ENCODE data around the gene CROCC. TPM values are rescaled to one million over a fixed set of nuclear protein-coding genes. Genes with fewer than 3 reads are reported as not detected.

The CROCC gene
- total RNA-seq, 1 donor from 2014 or later = 15.2 TPM

- Histone ChIP-seq H2AFZ (replicated peaks) (no peak overlapping the region), H3K79me2 (ENCODE audit: low read depth) (peaks cover 19% of the 10 kb centered on the region), H3K27ac (no peak overlapping the region), H3K36me3 (no peaks in the 10 kb centered on the region), H3K4me1 (peaks cover 14% of the 10 kb centered on the region), H3F3A (ENCODE audit: low read depth) (peaks cover 14% of the 10 kb centered on the region), H3K4me2 (no peak overlapping the region), H3K4me3 (no peak overlapping the region), H3K27me3 (no peaks in the 10 kb centered on the region), H3K9me3 (ENCODE audit: low read depth) (no peaks in the 10 kb centered on the region), H3K9ac (no peak overlapping the region), H4K20me1 (ENCODE audit: low read depth) (peaks cover 24% of the 10 kb centered on the region)
- H3K27ac Mint-ChIP-seq = no peak overlapping the region
- peaks cover 2% of the 10 kb centered on the region for H3K27me3 Mint-ChIP-seq (ENCODE audit: insufficient read depth, low read depth)
- peaks cover 27% of the 10 kb centered on the region for H3K4me1 Mint-ChIP-seq
- no peaks in the 10 kb centered on the region for H3K9me3 Mint-ChIP-seq
- no peak for TF ChIP-seq EZH2 (IDR thresholded peaks at IDR 0.05)
- no peak for TF ChIP-seq EZH2phosphoT487 (IDR thresholded peaks at IDR 0.05)
- TF ChIP-seq CTCF (IDR thresholded peaks at IDR 0.05) = no peak
- H3K36me3 Mint-ChIP-seq = no peaks in the 10 kb centered on the region
- H3K4me3 Mint-ChIP-seq = no peak overlapping the region
- no peak for DNase-seq (ENCODE audit: low spot score)
Observed at GRCh38 chr1:17008208-17008855, 86.6 kb downstream of the CROCC start.

GRCh38 chr1:17009706-17010105 lies 88.0 kb downstream of the CROCC start:
- H3K9ac ChIP-seq = no peak overlapping the region
- no peak overlapping the region for H3K4me2 ChIP-seq
- peaks cover 2% of the 10 kb centered on the region for H3K27me3 Mint-ChIP-seq (ENCODE audit: insufficient read depth, low read depth)
- no peaks in the 10 kb centered on the region for H3K9me3 Mint-ChIP-seq
- H3K36me3 Mint-ChIP-seq = no peaks in the 10 kb centered on the region
- H3K4me1 ChIP-seq = peaks cover 23% of the 10 kb centered on the region
- no peaks in the 10 kb centered on the region for H3K27me3 ChIP-seq
- H2AFZ ChIP-seq (replicated peaks) = no peak overlapping the region
- peaks cover 24% of the 10 kb centered on the region for H4K20me1 ChIP-seq (ENCODE audit: low read depth)
- DNase-seq (ENCODE audit: low spot score) = no peak
- peaks cover 24% of the 10 kb centered on the region for H3F3A ChIP-seq (ENCODE audit: low read depth)
- H3K4me1 Mint-ChIP-seq = peaks cover 35% of the 10 kb centered on the region
- no peak overlapping the region for H3K27ac ChIP-seq
- no peak overlapping the region for H3K4me3 ChIP-seq
- peak overlapping the region; percentile 67 for H3K4me3 Mint-ChIP-seq
- H3K79me2 ChIP-seq (ENCODE audit: low read depth) = peaks cover 19% of the 10 kb centered on the region
- H3K36me3 ChIP-seq = no peaks in the 10 kb centered on the region
- no peak for TF ChIP-seq EZH2 (IDR thresholded peaks at IDR 0.05)
- no peak overlapping the region for H3K27ac Mint-ChIP-seq
- H3K9me3 ChIP-seq (ENCODE audit: low read depth) = no peaks in the 10 kb centered on the region

- Histone ChIP-seq H3K4me1 (peaks cover 36% of the 10 kb centered on the region), H3K79me2 (ENCODE audit: low read depth) (peaks cover 19% of the 10 kb centered on the region), H3K27me3 (no peaks in the 10 kb centered on the region), H3K27ac (no peak overlapping the region), H3K36me3 (no peaks in the 10 kb centered on the region), H3F3A (ENCODE audit: low read depth) (peaks cover 35% of the 10 kb centered on the region), H3K4me2 (peak overlapping the region; percentile 88), H2AFZ (replicated peaks) (no peak overlapping the region), H4K20me1 (ENCODE audit: low read depth) (peaks cover 24% of the 10 kb centered on the region), H3K9me3 (ENCODE audit: low read depth) (no peaks in the 10 kb centered on the region), H3K9ac (peak overlapping the region; percentile 36), H3K4me3 (peak overlapping the region; percentile 76)
- Mint-ChIP-seq H3K4me1 (peaks cover 47% of the 10 kb centered on the region), H3K36me3 (no peaks in the 10 kb centered on the region), H3K9me3 (no peaks in the 10 kb centered on the region), H3K4me3 (peak overlapping the region; percentile 87), H3K27me3 (ENCODE audit: insufficient read depth, low read depth) (peaks cover 3% of the 10 kb centered on the region), H3K27ac (no peak overlapping the region)
- TF ChIP-seq EZH2 (IDR thresholded peaks at IDR 0.05) (no peak), EZH2phosphoT487 (IDR thresholded peaks at IDR 0.05) (no peak), CTCF (IDR thresholded peaks at IDR 0.05) (no peak)
- DNase-seq (ENCODE audit: low spot score) = peak; percentile 23
Observed at GRCh38 chr1:17011092-17011438, 89.3 kb downstream of the CROCC start.

All from neural progenitor cell (in vitro differentiated cells).